SK-N-SH treated with all-trans-retinoic acid at 6 μM for 48 hours (cell line): ENCODE results near the gene MGMT.

Experiments used
- ATAC-seq: fragments of 200-7000 bp; cut with Tn5 transposase; 3 replicates; pipeline ENCODE4 v1.9.1; 2020; ENCODE audit warnings: mild to moderate bottlenecking, moderate library complexity
- ARNTL ChIP-seq: fragments of 450-650 bp; formaldehyde crosslinking; IDR thresholded peaks from 2 replicates; pipeline ENCODE4 v1.5.0; 2020; ENCODE audit warnings: low read depth, mild to moderate bottlenecking, moderate library complexity, borderline replicate concordance
- CREB5 ChIP-seq: fragments of 250-450 bp; sonication (Bioruptor Pico); IDR thresholded peaks from 2 replicates; pipeline ENCODE4 v1.5.1; 2020; ENCODE audit warnings: low read depth, mild to moderate bottlenecking, moderate library complexity
- CSDC2 ChIP-seq: fragments of 250-450 bp; sonication (Bioruptor Pico); IDR thresholded peaks from 2 replicates; pipeline ENCODE4 v1.5.0; 2020; ENCODE audit warnings: mild to moderate bottlenecking, moderate library complexity
- CSRNP3 ChIP-seq: fragments of 250-450 bp; sonication (Bioruptor Pico); IDR thresholded peaks from 2 replicates; pipeline ENCODE4 v1.5.1; 2021; ENCODE audit warnings: mild to moderate bottlenecking, moderate library complexity
- GLIS3 ChIP-seq: fragments of 250-450 bp; sonication (Bioruptor Pico); IDR thresholded peaks from 2 replicates; pipeline ENCODE4 v1.5.0; 2020; ENCODE audit warnings: mild to moderate bottlenecking, moderate library complexity
- ISL1 ChIP-seq: fragments of 250-450 bp; sonication (Bioruptor Pico); IDR thresholded peaks from 2 replicates; pipeline ENCODE4 v2.1.2; 2022; ENCODE audit warnings: mild to moderate bottlenecking, moderate library complexity
- OSR1 ChIP-seq: fragments of 250-450 bp; sonication (Bioruptor Pico); IDR thresholded peaks from 2 replicates; pipeline ENCODE4 v1.8.0; 2022; ENCODE audit warnings: moderate library complexity, mild to moderate bottlenecking, inconsistent platforms
- POU6F1 ChIP-seq: fragments of 250-450 bp; sonication (Bioruptor Pico); IDR thresholded peaks from 2 replicates; pipeline ENCODE4 v1.8.0; 2021; ENCODE audit warnings: low read depth, mild to moderate bottlenecking, moderate library complexity, borderline replicate concordance
- PPARA ChIP-seq: fragments of 250-450 bp; sonication (Bioruptor Pico); IDR thresholded peaks from 2 replicates; pipeline ENCODE4 v1.5.0; 2020; ENCODE audit warnings: mild to moderate bottlenecking, borderline replicate concordance
- SNAI2 ChIP-seq: fragments of 250-450 bp; sonication (Bioruptor Pico); IDR thresholded peaks from 2 replicates; pipeline ENCODE4 v1.5.0; 2020; ENCODE audit warnings: mild to moderate bottlenecking, moderate library complexity
- ZC3H10 ChIP-seq: fragments of 250-450 bp; sonication (Bioruptor Pico); IDR thresholded peaks from 2 replicates; pipeline ENCODE4 v1.5.1; 2021; ENCODE audit warnings: mild to moderate bottlenecking, moderate library complexity
- ZFP3 ChIP-seq: fragments of 250-450 bp; sonication (Bioruptor Pico); IDR thresholded peaks from 2 replicates; pipeline ENCODE4 v1.5.0; 2020; ENCODE audit warnings: mild to moderate bottlenecking, moderate library complexity
- ZFP30 ChIP-seq: fragments of 450-650 bp; formaldehyde crosslinking; IDR thresholded peaks from 2 replicates; pipeline ENCODE4 v1.5.0; 2022; ENCODE audit warnings: mild to moderate bottlenecking, moderate library complexity
- ZNF565 ChIP-seq: fragments of 450-650 bp; formaldehyde crosslinking; conservative IDR thresholded peaks from 2 replicates; pipeline ENCODE4 v1.5.0; 2020; ENCODE audit warnings: low read depth, mild to moderate bottlenecking, moderate library complexity
- ZNF70 ChIP-seq: fragments of 450-650 bp; formaldehyde crosslinking; IDR thresholded peaks from 2 replicates; pipeline ENCODE4 v1.5.0; 2020; ENCODE audit warnings: mild to moderate bottlenecking, moderate library complexity
- ZNF8 ChIP-seq: fragments of 450-650 bp; formaldehyde crosslinking; IDR thresholded peaks from 2 replicates; pipeline ENCODE4 v1.5.0; 2020; ENCODE audit warnings: mild to moderate bottlenecking, moderate library complexity
- TF ChIP-seq, protein P1 (sequence below): fragments of 250-450 bp; sonication (Bioruptor Pico); IDR thresholded peaks from 2 replicates; pipeline ENCODE4 v1.8.0; 2020; ENCODE audit warnings: mild to moderate bottlenecking, moderate library complexity, borderline replicate concordance
- TF ChIP-seq, protein P2 (sequence below): fragments of 250-450 bp; sonication (Bioruptor Pico); IDR thresholded peaks from 2 replicates; pipeline ENCODE4 v1.5.0; 2020; ENCODE audit warnings: mild to moderate bottlenecking, moderate library complexity

MGMT gene

GRCh38 chr10:129580901-129581300 lies 113.9 kb downstream of the MGMT start (continued):
- TF ChIP-seq SNAI2 (CRISPR knock-in tag) (no peak), ZFP3 (CRISPR knock-in tag) (no peak)

GRCh38 chr10:129581827-129582411 lies 114.9 kb downstream of the MGMT start:
- no peak for TF ChIP-seq POU6F1
- TF ChIP-seq, protein P1, sequence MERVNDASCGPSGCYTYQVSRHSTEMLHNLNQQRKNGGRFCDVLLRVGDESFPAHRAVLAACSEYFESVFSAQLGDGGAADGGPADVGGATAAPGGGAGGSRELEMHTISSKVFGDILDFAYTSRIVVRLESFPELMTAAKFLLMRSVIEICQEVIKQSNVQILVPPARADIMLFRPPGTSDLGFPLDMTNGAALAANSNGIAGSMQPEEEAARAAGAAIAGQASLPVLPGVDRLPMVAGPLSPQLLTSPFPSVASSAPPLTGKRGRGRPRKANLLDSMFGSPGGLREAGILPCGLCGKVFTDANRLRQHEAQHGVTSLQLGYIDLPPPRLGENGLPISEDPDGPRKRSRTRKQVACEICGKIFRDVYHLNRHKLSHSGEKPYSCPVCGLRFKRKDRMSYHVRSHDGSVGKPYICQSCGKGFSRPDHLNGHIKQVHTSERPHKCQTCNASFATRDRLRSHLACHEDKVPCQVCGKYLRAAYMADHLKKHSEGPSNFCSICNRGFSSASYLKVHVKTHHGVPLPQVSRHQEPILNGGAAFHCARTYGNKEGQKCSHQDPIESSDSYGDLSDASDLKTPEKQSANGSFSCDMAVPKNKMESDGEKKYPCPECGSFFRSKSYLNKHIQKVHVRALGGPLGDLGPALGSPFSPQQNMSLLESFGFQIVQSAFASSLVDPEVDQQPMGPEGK (CRISPR knock-in tag) = no peak
- TF ChIP-seq ZC3H10 (CRISPR knock-in tag) = no peak
- TF ChIP-seq GLIS3 (CRISPR knock-in tag) = no peak
- no peak for TF ChIP-seq OSR1 (CRISPR knock-in tag)
- no peak for TF ChIP-seq CSRNP3 (CRISPR knock-in tag)
- no peak for TF ChIP-seq SNAI2 (CRISPR knock-in tag)
- no peak for TF ChIP-seq CSDC2 (CRISPR knock-in tag)
- no peak for TF ChIP-seq ZNF8 (CRISPR knock-in tag)
- no peak for TF ChIP-seq ZNF70 (CRISPR knock-in tag)
- no peak for TF ChIP-seq CREB5 (CRISPR knock-in tag)
- TF ChIP-seq ARNTL (CRISPR knock-in tag) = no peak
- TF ChIP-seq ZFP30 = no peak
- TF ChIP-seq, protein P2, sequence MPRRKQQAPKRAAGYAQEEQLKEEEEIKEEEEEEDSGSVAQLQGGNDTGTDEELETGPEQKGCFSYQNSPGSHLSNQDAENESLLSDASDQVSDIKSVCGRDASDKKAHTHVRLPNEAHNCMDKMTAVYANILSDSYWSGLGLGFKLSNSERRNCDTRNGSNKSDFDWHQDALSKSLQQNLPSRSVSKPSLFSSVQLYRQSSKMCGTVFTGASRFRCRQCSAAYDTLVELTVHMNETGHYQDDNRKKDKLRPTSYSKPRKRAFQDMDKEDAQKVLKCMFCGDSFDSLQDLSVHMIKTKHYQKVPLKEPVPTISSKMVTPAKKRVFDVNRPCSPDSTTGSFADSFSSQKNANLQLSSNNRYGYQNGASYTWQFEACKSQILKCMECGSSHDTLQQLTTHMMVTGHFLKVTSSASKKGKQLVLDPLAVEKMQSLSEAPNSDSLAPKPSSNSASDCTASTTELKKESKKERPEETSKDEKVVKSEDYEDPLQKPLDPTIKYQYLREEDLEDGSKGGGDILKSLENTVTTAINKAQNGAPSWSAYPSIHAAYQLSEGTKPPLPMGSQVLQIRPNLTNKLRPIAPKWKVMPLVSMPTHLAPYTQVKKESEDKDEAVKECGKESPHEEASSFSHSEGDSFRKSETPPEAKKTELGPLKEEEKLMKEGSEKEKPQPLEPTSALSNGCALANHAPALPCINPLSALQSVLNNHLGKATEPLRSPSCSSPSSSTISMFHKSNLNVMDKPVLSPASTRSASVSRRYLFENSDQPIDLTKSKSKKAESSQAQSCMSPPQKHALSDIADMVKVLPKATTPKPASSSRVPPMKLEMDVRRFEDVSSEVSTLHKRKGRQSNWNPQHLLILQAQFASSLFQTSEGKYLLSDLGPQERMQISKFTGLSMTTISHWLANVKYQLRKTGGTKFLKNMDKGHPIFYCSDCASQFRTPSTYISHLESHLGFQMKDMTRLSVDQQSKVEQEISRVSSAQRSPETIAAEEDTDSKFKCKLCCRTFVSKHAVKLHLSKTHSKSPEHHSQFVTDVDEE (CRISPR knock-in tag) = no peak
- TF ChIP-seq PPARA (CRISPR knock-in tag) = no peak
- no peak for TF ChIP-seq ZNF565 (CRISPR knock-in tag)
- TF ChIP-seq, all 23 proteins: peak for 0
- ATAC-seq = no peak

- ATAC-seq = no peak
- TF ChIP-seq ISL1 (CRISPR knock-in tag) = no peak
These were observed 116.8 kb downstream of the MGMT start for GRCh38 chr10:129583831-129584230.

DNA sequence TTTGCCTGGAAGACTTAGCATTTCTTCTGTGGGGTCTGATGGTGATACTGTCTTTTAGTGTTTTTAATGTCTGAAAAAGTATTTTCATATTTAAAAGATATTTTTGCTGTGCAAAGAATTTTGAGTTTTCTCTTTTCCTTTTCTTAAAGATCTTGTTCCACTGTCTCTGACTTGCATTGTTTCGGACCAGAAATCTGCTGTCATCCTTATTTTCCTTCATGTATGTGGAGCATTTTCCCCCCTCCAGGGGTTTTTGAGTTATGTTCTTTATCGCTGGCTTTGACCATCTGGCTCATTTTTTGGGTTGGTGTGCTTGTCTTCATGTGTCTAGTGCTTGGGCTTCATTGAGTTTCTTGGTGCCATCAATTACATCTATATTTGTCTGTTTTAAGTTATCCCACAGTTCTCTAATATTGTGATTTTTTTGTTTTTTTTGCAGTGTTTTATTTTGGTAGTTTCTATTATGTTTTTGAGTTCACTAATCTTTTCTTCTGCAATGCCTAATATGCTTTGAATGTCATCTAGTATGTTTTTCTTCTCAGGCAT lies 119.9 kb downstream of the MGMT start:
- TF ChIP-seq ZNF565 (CRISPR knock-in tag) = no peak
- TF ChIP-seq, protein P1 (CRISPR knock-in tag) = no peak
- ATAC-seq = no peak
